Heart left ventricle (tissue), 16 donors: ENCODE measurements around the gene CECR2. TPM values are rescaled to one million over a fixed set of nuclear protein-coding genes. Genes with fewer than 3 reads are reported as not detected.

Source experiments
- ATAC-seq, 4 donors: fragments of 200-7000 bp; cut with Tn5 transposase; one replicate each; pipeline ENCODE4 v1.9.1; 2020 to 2022; ENCODE audit warnings: moderate library complexity in 4 of 4, mild to moderate bottlenecking in 3 of 4, moderate number of reproducible peaks in 1 of 4
- DNase-seq, 5 donors: peaks; one replicate each; pipeline ENCODE4 v3.0.0-alpha.2; 2020
- H3K27ac ChIP-seq, 12 donors: fragments of 200-600 bp; sonication (generic) in 4 of 12; one replicate each; pipeline versions ENCODE4 v1.5.0 to v1.8.0; 2016 to 2022; ENCODE audit warnings: mild to moderate bottlenecking in 2 of 12
- H3K27me3 ChIP-seq, 9 donors: fragments of 200-600 bp; sonication (generic) in 2 of 9; one replicate each; pipeline versions ENCODE4 v1.5.1 to v1.8.0; 2016 to 2022; ENCODE audit warnings: mild to moderate bottlenecking in 3 of 9
- H3K36me3 ChIP-seq, 9 donors: fragments of 200-600 bp; sonication (generic) in 2 of 9; one replicate each; pipeline versions ENCODE4 v1.5.0 to v1.8.0; 2018 to 2022; ENCODE audit warnings: mild to moderate bottlenecking in 2 of 9
- H3K4me1 ChIP-seq, 12 donors: fragments of 200-600 bp; sonication (generic) in 4 of 12; one replicate each; pipeline versions ENCODE4 v1.5.0 to v1.8.0; 2016 to 2022; ENCODE audit warnings: mild to moderate bottlenecking in 3 of 12
- H3K4me3 ChIP-seq, 12 donors: fragments of 200-600 bp; sonication (generic) in 4 of 12; one replicate each; pipeline versions ENCODE4 v1.5.0 to v1.8.0; 2017 to 2022; ENCODE audit warnings: mild to moderate bottlenecking in 9 of 12, moderate library complexity in 4 of 12
- H3K9me3 ChIP-seq, 12 donors: fragments of 200-600 bp; sonication (generic) in 4 of 12; one replicate each; pipeline versions ENCODE4 v1.5.0 to v1.8.0; 2016 to 2022; ENCODE audit warnings: mild to moderate bottlenecking in 1 of 12
- POLR2A ChIP-seq, 2 donors: fragments of 450-650 bp; IDR thresholded peaks; one replicate each; pipeline ENCODE4 v1.6.1; 2017; ENCODE audit warnings: antibody characterized with exemption in 2 of 2, mild to moderate bottlenecking in 2 of 2, moderate library complexity in 2 of 2
- WGBS, 4 donors: extraction: QIAGEN DNeasy Blood & Tissue Kit in 2 of 4; methylation state at CpG; one replicate each; pipeline versions ENCODE4 v1.1.5 to v1.1.7; 2013 to 2018; 5-methylcytosine and 5-hydroxymethylcytosine counted together
- intact Hi-C, 10 donors: fragments of 100-400 bp; cut with DNase I; formaldehyde crosslinking; loops; one replicate each; pipeline versions ENCODE4 v1.11.1 to v1.14.2; 2022
- polyA plus RNA-seq, 2 donors: library from polyadenylated mRNA; stranded (reverse); fragments of 200-250 nt; gene quantifications; one replicate each; pipeline ENCODE4 v1.2.3, GENCODE V29; 2013
- total RNA-seq, 9 donors: library from RNA; depleted of rRNA in 2 of 9; stranded (reverse); fragments of >200 nt in 2 of 9; fragmentation: NEBNext Ultra II Directional in 3 of 9; extraction: Animal tissue kit (Norgen Biotek cat#: 25700) in 3 of 9; gene quantifications; one replicate each; pipeline versions ENCODE4 v1.1.0 to v1.2.4, GENCODE V29; 2016 to 2023
- TF ChIP-seq, protein P1 (sequence below), 12 donors: fragments of 200-600 bp; sonication (generic) in 4 of 12; IDR thresholded peaks; one replicate each; pipeline versions ENCODE4 v1.5.0 to v1.8.0; 2018 to 2022; ENCODE audit warnings: antibody characterized with exemption in 12 of 12, mild to moderate bottlenecking in 5 of 12
- donor health status: ischemic (EF 13 %, LVEDD 7.1; RV severe dilation, severe dysfunction).
- donor health status: healthy with polysubstance abuse.
- donor health status: DM: no; HTN: yes; CAD: no.
- donor health status: DM: no; HTN: no; CAD: no.
- donor health status: ischemic (EF 25% LVEDD 6.9; RV normal size, moderate dysfunction).
- donor health status: ischemic (EF 25% LVEDD 5.7; RV mildly dilated, moderate dysfunction).
- donor health status: healthy.
- donor health status: DM: yes; HTN: yes; CAD: no.
- donor health status: ischemic (EF 35%, LVEDD 5.7; RV mildly dilated, moderate dysfunction).
- donor health status: nonischemic (EF 11% LVEDD 7.7; RV severe dilation, severe dysfunction).
- donor health status: DM: yes; HTN: yes; CAD: no.
- donor health status: PGD.
- donor health status: ischemic (EF 29% LVEDD 5.4; RV normal size, mild dysfunction).
- donor health status: nonischemic (EF 23%, LVEDD 6.1; RV moderate dilation, normal function).

CECR2 gene
- total and polyA plus RNA-seq, 11 donors = 3.8 to 11.6 (median 6.8) TPM

DNA sequence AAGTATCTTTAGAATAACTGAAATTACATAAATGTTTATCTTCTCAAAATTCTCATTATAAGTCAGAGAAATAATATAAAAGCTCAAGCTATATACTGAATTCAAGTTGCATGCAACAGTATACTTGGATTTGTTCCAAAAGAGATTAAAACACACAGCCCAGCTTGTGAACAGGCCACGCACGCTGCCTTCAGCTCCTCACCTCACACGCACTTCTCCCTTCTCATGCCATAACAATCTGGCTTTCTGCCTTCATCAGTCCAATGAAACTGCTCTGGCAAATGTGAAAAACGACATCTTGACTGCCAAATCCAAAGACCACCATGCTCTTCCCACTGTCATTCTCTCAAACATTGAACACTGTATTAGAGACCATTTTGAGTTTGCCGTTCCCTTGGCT, 237.2 kb downstream of the CECR2 start:
- Histone ChIP-seq H3K4me3 (no peak overlapping the region), H3K36me3 (peaks cover 0 to 87% (median 25%) of the 10 kb centered on the region in 9 donors), H3K27me3 (no peaks in the 10 kb centered on the region), H3K9me3 (no peaks in the 10 kb centered on the region), H3K27ac (peak overlapping the region in 7 of 12 donors; percentile 21 to 78 (median 41)), H3K4me1 (peaks cover 0 to 34% (median 17%) of the 10 kb centered on the region in 12 donors)
- 44 to 51% (median 45%) methylated on average over 5 of the region's 5 CpGs for WGBS, 4 donors
- TF ChIP-seq, protein P1, sequence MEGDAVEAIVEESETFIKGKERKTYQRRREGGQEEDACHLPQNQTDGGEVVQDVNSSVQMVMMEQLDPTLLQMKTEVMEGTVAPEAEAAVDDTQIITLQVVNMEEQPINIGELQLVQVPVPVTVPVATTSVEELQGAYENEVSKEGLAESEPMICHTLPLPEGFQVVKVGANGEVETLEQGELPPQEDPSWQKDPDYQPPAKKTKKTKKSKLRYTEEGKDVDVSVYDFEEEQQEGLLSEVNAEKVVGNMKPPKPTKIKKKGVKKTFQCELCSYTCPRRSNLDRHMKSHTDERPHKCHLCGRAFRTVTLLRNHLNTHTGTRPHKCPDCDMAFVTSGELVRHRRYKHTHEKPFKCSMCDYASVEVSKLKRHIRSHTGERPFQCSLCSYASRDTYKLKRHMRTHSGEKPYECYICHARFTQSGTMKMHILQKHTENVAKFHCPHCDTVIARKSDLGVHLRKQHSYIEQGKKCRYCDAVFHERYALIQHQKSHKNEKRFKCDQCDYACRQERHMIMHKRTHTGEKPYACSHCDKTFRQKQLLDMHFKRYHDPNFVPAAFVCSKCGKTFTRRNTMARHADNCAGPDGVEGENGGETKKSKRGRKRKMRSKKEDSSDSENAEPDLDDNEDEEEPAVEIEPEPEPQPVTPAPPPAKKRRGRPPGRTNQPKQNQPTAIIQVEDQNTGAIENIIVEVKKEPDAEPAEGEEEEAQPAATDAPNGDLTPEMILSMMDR (IDR thresholded peaks at IDR 0.05) = no peak
- TF ChIP-seq POLR2A (IDR thresholded peaks at IDR 0.05) = no peak
- ATAC-seq (peak in 3 of 4 donors; percentile 72 to 81 (median 75)), DNase-seq (peak in 2 of 5 donors; percentile 44 to 50)
- intact Hi-C loops = no loop called here

Other genes with a start within 250 kb of the CECR2 start
- gene TMEM121B, start 248.1 kb upstream of the CECR2 start, total RNA-seq = 1 to 10 TPM; 1.1 to 3.3 (median 1.8) TPM
- gene TMEM121B, start 248.1 kb upstream of the CECR2 start, polyA plus RNA-seq = 1 to 10 TPM in 1 of 2 donors, under 1 TPM in 1; 0.49 to 1.2 TPM
- 10 to 100 TPM; 35.7 to 60.3 (median 49.0) TPM for gene HDHD5, start 210.2 kb upstream of the CECR2 start, total RNA-seq
- gene HDHD5, start 210.2 kb upstream of the CECR2 start, polyA plus RNA-seq = 10 to 100 TPM; 31.8 to 72.1 TPM
- 100 to 1,000 TPM in 2 of 9 donors, 10 to 100 TPM in 6, 1 to 10 TPM in 1; 6.7 to 108 (median 54.2) TPM for gene ADA2, start 150.0 kb upstream of the CECR2 start, total RNA-seq
- gene ADA2, start 150.0 kb upstream of the CECR2 start, polyA plus RNA-seq = 10 to 100 TPM; 16.1 TPM
- 10 to 100 TPM in 1 of 9 donors, 1 to 10 TPM in 4, under 1 TPM in 4; 0.27 to 10.2 (median 1.7) TPM for gene SLC25A18, start 194.0 kb downstream of the CECR2 start, total RNA-seq
- gene SLC25A18, start 194.0 kb downstream of the CECR2 start, polyA plus RNA-seq = 1 to 10 TPM; 2.4 to 2.6 TPM